Gastroesophageal sphincter (tissue), 4 donors: ENCODE results near the gene MMP28. TPM values are rescaled to one million over a fixed set of nuclear protein-coding genes. Genes with fewer than 3 reads are reported as not detected.

Experiments used
- ATAC-seq: fragments of 150-250 bp; one replicate; pipeline ENCODE4 v1.9.1; 2016; ENCODE audit warnings: mild to moderate bottlenecking, moderate library complexity
- H3K27ac ChIP-seq, 4 donors: fragments of 200-600 bp; sonication (generic) in 3 of 4; 1 replicate in 3 of 4; 2 replicates in 1 of 4; pipeline ENCODE4 v1.5.1; 2016 to 2019
- H3K27me3 ChIP-seq: fragments of 200-600 bp; sonication (generic); one replicate; pipeline ENCODE4 v1.5.1; 2019
- H3K36me3 ChIP-seq, 2 donors: fragments of 200-600 bp; sonication (generic); one replicate each; pipeline ENCODE4 v1.5.1; 2019; ENCODE audit warnings: control low read depth in 1 of 2
- H3K4me1 ChIP-seq, 3 donors: fragments of 200-600 bp; sonication (generic); 1 replicate in 2 of 3; 2 replicates in 1 of 3; pipeline ENCODE4 v1.5.1; 2016 to 2019; ENCODE audit warnings: control low read depth in 2 of 3
- H3K4me3 ChIP-seq, 2 donors: fragments of 200-600 bp; sonication (generic); one replicate each; pipeline ENCODE4 v1.5.1; 2019; ENCODE audit warnings: mild to moderate bottlenecking in 1 of 2, moderate library complexity in 1 of 2
- H3K9me3 ChIP-seq, 3 donors: fragments of 200-600 bp; sonication (generic); one replicate each; pipeline ENCODE4 v1.5.1; 2017 to 2019; ENCODE audit warnings: control low read depth in 2 of 3
- EP300 ChIP-seq: sonication (generic); formaldehyde crosslinking; IDR thresholded peaks from one replicate; pipeline ENCODE4 v1.6.1; 2017; ENCODE audit warnings: antibody characterized with exemption, mild to moderate bottlenecking
- POLR2A ChIP-seq, 2 donors: fragments of 450-650 bp; IDR thresholded peaks; one replicate each; pipeline ENCODE4 v1.6.1; 2017; ENCODE audit warnings: antibody characterized with exemption in 2 of 2, mild to moderate bottlenecking in 2 of 2, moderate library complexity in 1 of 2
- POLR2AphosphoS5 ChIP-seq: sonication (generic); formaldehyde crosslinking; IDR thresholded peaks from one replicate; pipeline ENCODE4 v1.6.1; 2017; ENCODE audit warnings: antibody characterized with exemption
- WGBS, 2 donors: methylation state at CpG; one replicate each; pipeline ENCODE4 v1.1.5; 2018; ENCODE audit warnings: low coverage in 1 of 2; 5-methylcytosine and 5-hydroxymethylcytosine counted together
- total RNA-seq, 4 donors: library from RNA; depleted of rRNA; stranded (reverse); fragments of >200 nt; gene quantifications; one replicate each; pipeline ENCODE4 v1.1.0, GENCODE V29; 2016
- TF ChIP-seq, protein P1 (sequence below), 4 experiments: fragments of 200-600 bp in 2 of 4; fragments of 450-650 bp in 2 of 4; sonication (generic) in 1 of 4; IDR thresholded peaks; one replicate each; pipeline ENCODE4 v1.5.1; 2017 to 2019; ENCODE audit warnings: antibody characterized with exemption in 4 of 4, mild to moderate bottlenecking in 2 of 4, moderate library complexity in 2 of 4

The MMP28 gene
- total RNA-seq, 4 donors from 2014 or later: 78.4 to 139 (median 97.3) TPM

DNA sequence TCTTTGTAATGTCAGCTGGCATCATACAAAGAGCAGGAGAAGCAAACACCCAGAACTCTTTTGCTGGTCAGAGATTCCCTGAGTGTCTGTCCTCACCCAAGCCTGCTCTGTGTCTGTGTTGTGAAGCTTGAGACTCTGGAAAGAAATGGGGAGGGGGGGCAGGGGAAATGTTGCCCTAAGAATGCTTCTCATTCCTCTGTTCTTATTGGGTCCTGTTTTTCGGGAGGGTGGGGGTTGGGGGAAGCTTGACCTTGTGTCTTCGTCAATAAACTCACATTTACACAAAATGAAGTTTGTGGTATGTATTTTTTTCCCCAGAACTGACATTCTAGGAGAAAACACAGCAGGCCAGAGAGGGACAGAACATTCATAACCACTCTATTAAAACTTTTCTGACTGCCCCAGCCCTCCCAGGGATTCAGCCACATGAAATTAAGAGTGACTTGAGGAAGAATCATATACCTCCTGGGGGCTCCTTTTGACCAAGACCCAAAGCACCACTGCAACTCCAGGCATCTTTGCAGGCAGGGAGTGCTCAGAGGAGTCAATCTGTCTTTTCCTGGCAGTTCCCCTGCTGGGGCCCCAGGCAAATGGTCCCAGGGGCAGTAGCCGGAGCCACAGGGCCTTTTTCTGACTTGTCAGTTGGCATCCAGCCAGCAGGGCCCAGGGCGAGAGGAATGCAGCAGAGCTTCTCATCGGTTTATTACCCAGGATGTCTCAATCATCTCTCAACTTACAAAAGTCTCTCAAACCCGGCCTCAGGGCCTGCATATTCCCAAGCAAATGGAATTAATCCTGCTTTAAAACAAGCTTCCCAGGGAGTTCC is 69.1 kb downstream of the MMP28 start:
- Histone ChIP-seq H3K4me3 (no peak overlapping the region), H3K36me3 (peaks cover 0 to 55% of the 10 kb centered on the region in 2 donors), H3K4me1 (peaks cover 10 to 50% (median 20%) of the 10 kb centered on the region in 3 donors), H3K27me3 (no peaks in the 10 kb centered on the region), H3K27ac (peak overlapping the region; percentile 36 to 63 (median 60)), H3K9me3 (no peaks in the 10 kb centered on the region)
- WGBS, 2 donors: 28 to 47% methylated on average over 3 to 5 of the region's 6 CpGs
- TF ChIP-seq, protein P1, sequence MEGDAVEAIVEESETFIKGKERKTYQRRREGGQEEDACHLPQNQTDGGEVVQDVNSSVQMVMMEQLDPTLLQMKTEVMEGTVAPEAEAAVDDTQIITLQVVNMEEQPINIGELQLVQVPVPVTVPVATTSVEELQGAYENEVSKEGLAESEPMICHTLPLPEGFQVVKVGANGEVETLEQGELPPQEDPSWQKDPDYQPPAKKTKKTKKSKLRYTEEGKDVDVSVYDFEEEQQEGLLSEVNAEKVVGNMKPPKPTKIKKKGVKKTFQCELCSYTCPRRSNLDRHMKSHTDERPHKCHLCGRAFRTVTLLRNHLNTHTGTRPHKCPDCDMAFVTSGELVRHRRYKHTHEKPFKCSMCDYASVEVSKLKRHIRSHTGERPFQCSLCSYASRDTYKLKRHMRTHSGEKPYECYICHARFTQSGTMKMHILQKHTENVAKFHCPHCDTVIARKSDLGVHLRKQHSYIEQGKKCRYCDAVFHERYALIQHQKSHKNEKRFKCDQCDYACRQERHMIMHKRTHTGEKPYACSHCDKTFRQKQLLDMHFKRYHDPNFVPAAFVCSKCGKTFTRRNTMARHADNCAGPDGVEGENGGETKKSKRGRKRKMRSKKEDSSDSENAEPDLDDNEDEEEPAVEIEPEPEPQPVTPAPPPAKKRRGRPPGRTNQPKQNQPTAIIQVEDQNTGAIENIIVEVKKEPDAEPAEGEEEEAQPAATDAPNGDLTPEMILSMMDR (IDR thresholded peaks at IDR 0.05): no peak
- TF ChIP-seq POLR2AphosphoS5: no peak
- TF ChIP-seq POLR2A (IDR thresholded peaks at IDR 0.05): no peak
- no peak for TF ChIP-seq EP300
- ATAC-seq: peak; percentile 14

DNA sequence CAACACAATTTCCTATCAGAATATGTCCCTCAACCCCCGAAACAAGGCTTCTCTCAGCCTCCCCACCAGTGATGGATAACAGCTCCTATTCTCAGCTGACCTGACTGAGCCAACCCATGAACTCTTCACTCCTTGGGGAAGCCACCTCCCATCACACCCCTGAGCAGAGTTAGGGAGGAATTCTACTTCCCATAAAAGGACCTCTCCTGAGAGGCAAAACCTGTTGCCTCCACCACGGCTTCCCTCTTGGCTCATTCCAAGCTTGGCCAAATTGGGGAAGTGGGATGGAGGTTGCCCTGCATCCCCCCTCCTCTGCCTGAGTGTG is 69.7 kb downstream of the MMP28 start:
- WGBS, 2 donors: 65 to 80% methylated on average over 1 to 2 of the region's 2 CpGs
- peak overlapping the region; percentile 36 to 63 (median 60) for H3K27ac ChIP-seq

DNA sequence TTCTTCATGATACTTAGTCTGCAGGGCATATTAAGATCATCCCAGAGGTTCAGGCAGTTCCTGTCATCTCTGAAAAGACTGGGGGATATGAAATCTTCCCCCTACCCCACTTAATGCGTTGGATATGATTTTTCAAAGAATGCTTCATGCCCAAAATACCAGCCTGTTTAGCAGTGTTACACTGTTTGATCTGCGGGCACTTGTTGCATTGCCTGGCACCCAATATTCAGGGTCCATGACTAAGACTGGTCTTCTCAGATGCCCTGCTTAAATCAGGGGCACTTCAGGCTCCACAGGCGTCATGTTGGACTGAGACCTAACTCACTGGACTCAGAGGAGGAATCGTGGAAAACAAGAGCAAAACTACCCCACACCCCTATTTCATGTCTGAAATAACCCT is 70.4 kb downstream of the MMP28 start:
- H3K27ac ChIP-seq: peak overlapping the region in 2 of 4 donors; percentile 61 to 63
- H3K9me3 ChIP-seq: no peaks in the 10 kb centered on the region
- no peak overlapping the region for H3K4me3 ChIP-seq
- 83 to 93% methylated on average over 2 to 4 of the region's 4 CpGs for WGBS, 2 donors
- H3K27me3 ChIP-seq: no peaks in the 10 kb centered on the region
- peaks cover 8 to 40% (median 13%) of the 10 kb centered on the region in 3 donors for H3K4me1 ChIP-seq
- peaks cover 0 to 64% of the 10 kb centered on the region in 2 donors for H3K36me3 ChIP-seq
- no peak for TF ChIP-seq POLR2A (IDR thresholded peaks at IDR 0.05)
- no peak for TF ChIP-seq EP300
- TF ChIP-seq, protein P1 (IDR thresholded peaks at IDR 0.05): no peak
- no peak for TF ChIP-seq POLR2AphosphoS5
- ATAC-seq: no peak

More for the DNA sequence above, 69.7 kb downstream of the MMP28 start:
- Histone ChIP-seq H3K9me3 (no peaks in the 10 kb centered on the region), H3K4me1 (peaks cover 8 to 45% (median 15%) of the 10 kb centered on the region in 3 donors), H3K36me3 (peaks cover 0 to 60% of the 10 kb centered on the region in 2 donors), H3K27me3 (no peaks in the 10 kb centered on the region), H3K4me3 (no peak overlapping the region)
- TF ChIP-seq POLR2AphosphoS5 (no peak), EP300 (no peak), POLR2A (IDR thresholded peaks at IDR 0.05) (no peak)
- TF ChIP-seq, protein P1 (IDR thresholded peaks at IDR 0.05): no peak
- peak; percentile 2 for ATAC-seq

- H3K9me3 ChIP-seq: no peaks in the 10 kb centered on the region
- peaks cover 0 to 73% of the 10 kb centered on the region in 2 donors for H3K36me3 ChIP-seq
- no peak overlapping the region for H3K27ac ChIP-seq
- TF ChIP-seq POLR2AphosphoS5 (no peak), POLR2A (IDR thresholded peaks at IDR 0.05) (no peak), EP300 (no peak)
- TF ChIP-seq, protein P1 (IDR thresholded peaks at IDR 0.05): no peak
- 100% methylated on average over 1 to 2 of the region's 2 CpGs for WGBS, 2 donors
- H3K4me3 ChIP-seq: no peak overlapping the region
- peaks cover 8 to 38% (median 13%) of the 10 kb centered on the region in 3 donors for H3K4me1 ChIP-seq
- no peaks in the 10 kb centered on the region for H3K27me3 ChIP-seq
- ATAC-seq: no peak
Observed at GRCh38 chr17:35723735-35724134, 71.7 kb downstream of the MMP28 start.

- 53 to 67% methylated on average over 2 of the region's 2 CpGs for WGBS, 2 donors
- Histone ChIP-seq H3K27me3 (no peaks in the 10 kb centered on the region), H3K4me3 (no peak overlapping the region), H3K36me3 (peaks cover 0 to 63% of the 10 kb centered on the region in 2 donors), H3K9me3 (no peaks in the 10 kb centered on the region), H3K27ac (peak overlapping the region; percentile 77 to 93 (median 82)), H3K4me1 (peaks cover 6 to 64% (median 46%) of the 10 kb centered on the region in 3 donors)
- no peak for ATAC-seq
- TF ChIP-seq, protein P1 (IDR thresholded peaks at IDR 0.05): no peak
- TF ChIP-seq POLR2AphosphoS5: no peak
- TF ChIP-seq EP300: no peak
- no peak for TF ChIP-seq POLR2A (IDR thresholded peaks at IDR 0.05)
Observed at GRCh38 chr17:35717475-35717874, 78.0 kb downstream of the MMP28 start.
